DMS79 (cell line): ENCODE measurements around the gene TMEM38A.

ENCODE experiments used
- DNase-seq: peaks from one replicate; lab custom pipeline; 2025; lab: John Stamatoyannopoulos, UW

TMEM38A gene, protein sequence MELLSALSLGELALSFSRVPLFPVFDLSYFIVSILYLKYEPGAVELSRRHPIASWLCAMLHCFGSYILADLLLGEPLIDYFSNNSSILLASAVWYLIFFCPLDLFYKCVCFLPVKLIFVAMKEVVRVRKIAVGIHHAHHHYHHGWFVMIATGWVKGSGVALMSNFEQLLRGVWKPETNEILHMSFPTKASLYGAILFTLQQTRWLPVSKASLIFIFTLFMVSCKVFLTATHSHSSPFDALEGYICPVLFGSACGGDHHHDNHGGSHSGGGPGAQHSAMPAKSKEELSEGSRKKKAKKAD

GRCh38 chr19:16660763-16661479 is at the start of gene TMEM38A:
TMEM38A (plus strand) TSS chr19:16661139; CDS start chr19:16661218, 79 bp downstream.
- no peak for DNase-seq

DNA sequence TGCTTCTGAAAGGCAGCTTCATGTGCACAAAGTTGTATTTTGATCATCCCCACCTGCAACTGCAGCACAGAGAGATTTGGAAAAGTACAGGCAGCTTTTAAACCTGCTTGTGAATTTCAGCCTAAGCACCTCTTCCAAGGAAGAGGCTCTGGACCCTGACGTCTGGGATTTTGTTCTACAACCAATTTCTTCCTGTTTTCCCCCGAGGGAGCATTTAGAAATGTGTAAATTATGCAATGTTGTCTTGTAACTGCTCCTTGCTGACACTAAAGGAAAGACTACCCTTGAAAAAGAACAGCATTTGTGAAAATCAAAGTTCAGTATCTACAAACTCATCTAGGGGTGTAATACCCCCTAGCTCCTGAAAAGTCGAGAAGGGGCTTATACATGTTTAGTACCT is 48.3 kb upstream of the TMEM38A start:
- no peak for DNase-seq

GRCh38 chr19:16613841-16614240 is 47.1 kb upstream of the TMEM38A start:
- no peak for DNase-seq

DNA sequence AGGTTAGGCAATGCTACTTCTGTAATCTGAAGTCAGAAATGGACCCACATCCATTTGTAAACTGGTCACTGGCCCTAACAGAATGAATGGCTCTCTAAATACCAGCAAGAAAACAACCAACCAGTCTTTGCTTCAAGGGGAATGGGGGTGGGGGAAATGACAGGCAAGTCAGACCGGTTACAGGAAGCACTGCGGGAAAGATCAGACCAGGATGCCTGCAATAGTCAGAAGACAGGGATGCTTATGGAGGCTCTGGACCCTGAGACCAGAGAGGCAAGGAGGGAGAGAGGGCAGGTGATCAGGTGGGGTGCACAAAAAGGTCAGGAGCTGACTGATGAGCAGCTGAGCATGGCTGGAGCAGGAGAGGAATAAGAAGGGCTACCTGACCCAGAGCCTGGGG is 46.0 kb upstream of the TMEM38A start:
- no peak for DNase-seq

DNA sequence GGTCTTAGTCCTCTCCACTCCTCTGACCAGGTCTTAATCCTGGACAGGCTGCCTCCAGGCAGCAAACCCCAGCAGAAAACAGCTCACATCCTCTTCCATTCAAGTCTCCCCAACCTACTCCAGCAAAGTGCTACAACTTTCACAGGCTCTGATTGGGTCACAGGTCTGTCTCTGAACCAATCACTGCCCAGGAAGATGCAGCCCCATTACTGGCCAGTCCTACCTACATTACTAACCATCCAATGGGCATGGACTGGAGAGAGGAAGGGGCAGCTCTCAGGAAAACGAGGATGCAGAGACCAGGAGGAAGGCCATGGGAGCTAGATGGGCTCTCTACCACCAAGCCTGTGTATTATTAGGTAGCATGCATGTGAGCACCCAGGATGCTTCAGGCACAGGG is 45.1 kb upstream of the TMEM38A start:
- DNase-seq, result no peak

DNA sequence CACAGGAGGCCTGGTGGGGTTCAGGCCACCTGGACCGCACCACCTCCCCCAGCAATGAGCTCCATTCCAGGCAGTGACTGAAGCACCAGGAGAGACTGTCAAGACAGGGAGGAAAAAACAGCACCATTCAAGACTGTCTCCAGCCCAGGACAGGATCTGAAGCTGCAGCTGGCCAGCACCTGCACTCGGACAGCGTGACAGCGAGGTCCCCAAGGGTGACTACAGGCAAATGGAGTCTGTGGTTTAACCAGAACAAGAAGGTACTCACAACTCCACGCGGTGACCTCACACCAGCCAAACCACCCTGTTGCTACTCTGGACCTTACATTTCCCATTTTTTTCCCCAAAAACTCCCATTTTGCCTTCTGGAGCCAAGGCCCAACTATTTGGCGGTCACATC is 42.7 kb upstream of the TMEM38A start:
- no peak for DNase-seq

DNA sequence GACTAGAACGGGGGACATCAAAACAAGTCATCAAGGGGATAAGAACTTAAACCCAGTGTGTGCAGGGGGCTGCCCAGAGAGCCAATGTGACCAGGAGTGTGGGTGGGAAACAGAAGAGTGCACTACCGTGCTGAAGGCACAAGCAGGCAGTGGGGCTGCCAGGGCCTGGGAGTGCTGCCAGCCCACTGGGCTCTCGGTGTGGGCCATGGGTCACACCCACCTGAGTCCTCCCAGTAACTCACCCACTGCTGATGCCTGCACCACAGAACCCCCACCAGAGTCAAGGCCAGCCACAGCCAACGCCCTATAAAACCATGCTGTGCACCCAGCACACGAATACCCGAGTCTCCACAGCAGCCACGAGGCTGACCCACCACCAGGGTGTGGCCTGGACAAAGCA is 41.5 kb upstream of the TMEM38A start:
- no peak for DNase-seq

DNA sequence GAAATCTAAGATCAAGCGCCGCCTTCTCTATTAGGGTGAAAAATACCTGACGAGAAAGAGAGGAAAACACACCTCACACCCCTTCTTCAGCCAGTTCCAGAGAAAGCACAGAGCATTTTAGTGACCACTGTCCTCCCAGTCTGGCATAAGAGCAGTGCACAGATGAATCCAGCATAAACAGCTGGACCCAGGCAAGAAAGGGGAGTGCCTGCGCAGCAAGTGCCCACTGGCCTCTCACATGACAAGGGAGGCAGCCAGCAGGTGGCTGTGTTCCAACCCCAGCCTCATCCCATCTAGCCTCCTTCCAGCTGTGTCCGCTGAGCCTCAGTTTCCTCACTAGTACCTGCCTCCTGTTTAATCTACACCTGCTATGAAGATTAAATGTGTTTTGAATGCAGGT is 40.9 kb upstream of the TMEM38A start:
- DNase-seq, result no peak

- no peak for DNase-seq
These were observed 40.4 kb upstream of the TMEM38A start for GRCh38 chr19:16620584-16620983.

DNA sequence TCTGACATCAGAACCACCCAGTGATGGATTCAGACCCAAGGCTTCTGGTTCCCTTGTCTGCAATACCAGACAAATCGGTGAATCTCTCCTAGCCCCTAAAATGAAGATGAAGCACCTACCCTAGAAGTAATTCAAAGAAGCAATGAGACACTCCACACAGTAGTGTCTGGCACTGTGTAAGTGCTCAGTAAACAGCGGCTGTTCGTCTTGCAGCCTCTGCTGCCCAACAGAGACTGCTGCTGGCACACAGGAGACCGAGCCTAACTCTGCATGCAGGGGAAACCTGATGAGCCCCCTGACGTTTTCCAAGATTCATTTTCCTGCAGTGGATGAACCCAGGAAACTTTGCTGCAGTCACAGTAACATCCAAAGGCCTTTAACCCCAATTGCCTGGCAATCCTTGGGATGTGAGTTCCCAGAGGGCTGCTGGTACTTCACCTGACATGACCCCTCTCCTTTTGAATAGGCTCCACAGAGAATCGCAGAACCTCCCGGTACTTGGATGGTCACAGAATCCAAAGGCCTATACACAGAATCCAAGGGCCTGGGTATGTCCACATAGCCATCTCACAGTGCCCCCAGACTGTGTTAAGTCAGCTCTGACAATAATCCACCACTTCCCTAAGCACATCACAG is 39.7 kb upstream of the TMEM38A start:
- no peak for DNase-seq

- DNase-seq, result no peak
These were observed 37.9 kb upstream of the TMEM38A start for GRCh38 chr19:16623066-16623465.

DNA sequence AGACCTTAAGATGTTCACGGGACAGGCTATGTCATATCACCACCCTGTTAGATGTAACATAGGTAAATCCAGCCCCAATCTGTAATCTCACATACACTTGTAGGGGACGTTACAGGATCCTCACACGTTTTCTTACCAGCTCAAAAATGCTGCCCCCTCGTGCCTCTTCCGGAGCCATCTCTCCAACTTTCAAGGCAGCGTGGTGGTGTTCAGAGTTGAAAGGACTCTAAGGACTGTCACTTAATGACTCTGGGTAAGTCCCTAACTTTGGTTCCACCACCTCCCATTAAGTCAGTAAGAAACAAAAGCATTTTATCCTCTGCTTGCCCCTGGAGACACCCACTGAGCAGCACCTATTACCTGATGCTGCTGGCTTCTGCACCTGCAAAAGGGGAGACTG is 37.4 kb upstream of the TMEM38A start:
- no peak for DNase-seq

DNA sequence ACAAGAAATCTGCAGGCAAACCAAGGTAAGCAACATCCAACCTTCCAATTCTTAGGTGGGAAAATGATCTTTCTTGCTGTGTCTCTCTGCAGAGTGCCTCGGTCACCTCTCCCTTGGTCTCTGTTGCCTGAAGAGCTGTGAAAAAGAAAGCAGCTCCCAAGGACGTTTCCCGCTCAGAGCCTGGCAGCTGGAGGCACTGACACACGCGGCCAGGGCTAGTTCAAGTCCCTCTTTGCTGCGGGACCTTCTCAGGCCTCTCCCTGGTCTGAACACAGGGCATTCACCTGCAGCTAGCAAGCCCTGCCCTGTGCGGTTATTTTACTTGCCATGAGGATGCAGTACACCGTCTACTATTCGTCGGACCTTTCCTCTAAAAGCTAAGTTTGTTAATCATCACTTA is 36.7 kb upstream of the TMEM38A start:
- no peak for DNase-seq

GRCh38 chr19:16625163-16625958 is 35.6 kb upstream of the TMEM38A start:
- no peak for DNase-seq

DNA sequence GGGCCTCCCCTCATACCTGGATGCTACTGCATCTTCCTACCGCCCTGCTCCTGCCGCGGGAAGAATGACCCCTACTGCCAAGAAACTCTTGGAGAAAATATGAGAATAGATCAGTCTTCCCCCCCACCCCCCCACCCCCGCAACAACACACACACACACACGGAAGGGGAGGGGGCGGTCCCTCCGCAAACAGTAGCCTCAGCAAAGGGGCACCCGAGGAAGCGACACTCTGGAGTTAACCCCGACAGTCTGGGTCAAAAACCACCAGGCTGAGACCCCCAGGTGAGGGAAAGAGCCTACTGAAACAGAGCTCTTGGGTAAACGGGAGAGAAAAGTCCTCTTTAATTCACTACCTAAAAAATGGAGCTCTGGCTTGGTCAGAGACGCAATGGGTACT is 34.1 kb upstream of the TMEM38A start:
- no peak for DNase-seq

- DNase-seq, result no peak
These were observed 33.6 kb upstream of the TMEM38A start for GRCh38 chr19:16627193-16627927.

DNA sequence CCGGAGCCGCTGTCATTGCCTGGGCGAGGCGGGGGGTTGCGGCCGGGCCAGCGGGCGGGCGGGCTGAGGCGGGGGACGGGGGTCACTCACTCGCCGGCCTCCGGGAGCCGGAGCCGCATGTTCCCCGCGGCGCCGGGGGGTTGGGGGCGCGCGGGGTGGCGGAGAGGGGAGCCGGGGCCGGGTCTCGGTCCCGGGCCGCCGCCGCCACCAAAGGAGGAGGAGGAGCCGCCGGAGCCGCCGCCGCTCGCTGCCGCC is 33.1 kb upstream of the TMEM38A start:
- DNase-seq, result no peak

DNA sequence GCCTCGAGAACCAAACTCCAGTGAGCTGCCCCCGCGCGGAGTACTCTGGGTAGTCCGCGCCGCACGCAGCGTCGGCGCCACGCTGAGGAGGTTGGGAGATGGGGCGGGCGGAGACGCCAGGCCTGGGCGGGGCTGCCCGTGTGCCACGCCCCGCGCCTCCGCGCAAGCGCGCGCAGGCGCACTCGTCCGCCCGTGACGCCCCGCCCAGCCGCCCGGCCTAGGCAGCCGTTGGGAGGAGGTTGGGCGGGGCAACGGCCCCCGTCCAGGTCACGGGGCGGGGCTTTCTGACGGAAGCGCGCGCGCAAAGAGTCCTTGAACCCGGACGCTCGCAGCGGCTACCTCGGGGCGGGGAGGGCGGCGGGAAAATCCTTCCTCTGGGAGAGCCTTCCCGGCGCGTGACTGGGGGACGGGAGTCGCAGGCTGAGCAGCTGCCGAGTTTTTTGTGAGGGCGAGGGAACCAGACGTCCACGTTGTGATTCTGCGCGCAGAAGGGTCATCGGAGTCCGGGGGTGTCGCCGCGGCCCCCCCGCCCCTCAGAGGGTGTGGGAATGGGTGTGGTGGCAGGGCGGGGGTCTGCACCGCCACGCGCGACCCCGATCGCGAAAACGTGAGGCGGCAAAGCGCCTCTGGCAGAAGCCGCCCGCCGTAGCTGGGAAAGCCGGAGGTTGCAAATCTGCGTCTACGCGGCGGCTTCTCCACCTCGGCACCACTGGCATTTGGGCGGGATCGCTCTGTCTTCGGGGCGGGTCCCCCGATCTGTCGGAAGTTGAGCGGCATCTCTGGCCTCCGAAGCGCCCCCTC is 32.6 kb upstream of the TMEM38A start, which contains the start of gene MED26:
MED26 (minus strand) TSS at position 22 of the 801 bp plus-strand sequence. CDS start 261 bp downstream, outside the sequence.
- DNase-seq, result peak; percentile 94

GRCh38 chr19:16628984-16629691 is 31.8 kb upstream of the TMEM38A start:
- DNase-seq, result no peak

DNA sequence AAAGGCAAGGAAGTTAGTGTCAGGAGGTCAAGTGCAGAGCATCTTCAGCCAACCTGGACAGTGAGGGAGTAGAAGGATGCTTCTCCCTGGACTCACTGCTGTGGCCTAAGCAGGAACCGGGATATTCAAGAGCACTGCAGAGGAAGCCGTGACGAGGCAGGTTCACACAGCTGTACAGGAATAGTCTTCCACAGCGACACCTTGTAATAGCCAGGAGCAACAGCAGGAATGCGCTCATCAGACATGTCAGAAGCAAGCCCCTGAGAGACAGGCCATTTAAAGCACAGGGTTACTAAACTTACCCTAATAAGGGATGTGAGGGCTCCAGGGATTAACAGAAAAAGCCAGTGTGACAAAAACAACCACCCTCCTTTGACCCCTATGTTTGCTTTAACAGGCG is 29.5 kb upstream of the TMEM38A start:
- DNase-seq, result no peak
